Measurements from ENCODE around the gene KCNC3. TPM values are rescaled to one million over a fixed set of nuclear protein-coding genes. Genes with fewer than 3 reads are reported as not detected.

Gene KCNC3
- total and polyA plus RNA-seq, 2 donors (not counting 3 experiments of a cell fraction or from before 2014, with no cell fraction given) = 0.22 to 0.91 TPM

GRCh38 chr19:50377517-50377916 is 48.3 kb upstream of the KCNC3 start:
- POLR2A ChIA-PET = no interaction called here
- no peak for TF ChIP-seq POLR2AphosphoS5 (IDR thresholded peaks at IDR 0.05; ENCODE audit: insufficient read depth, low read depth, low read length)
- no peak for TF ChIP-seq CTCF (IDR thresholded peaks at IDR 0.05; ENCODE audit: extremely low read depth in 1 of 2, insufficient read depth in 1 of 2, low read depth in 1 of 2, low read length in 2 of 2)
- no peak for TF ChIP-seq JUN (IDR thresholded peaks at IDR 0.05; ENCODE audit: borderline replicate concordance, insufficient read depth, insufficient read length, low read depth)
- TF ChIP-seq MAX (IDR thresholded peaks at IDR 0.05; ENCODE audit: insufficient read depth, insufficient read length) = no peak
- no peak for TF ChIP-seq GATA2 (IDR thresholded peaks at IDR 0.05; ENCODE audit: insufficient read depth, insufficient read length, low read depth, low read length)
- TF ChIP-seq EZH2 (IDR thresholded peaks at IDR 0.05; ENCODE audit: borderline replicate concordance, low read depth, low read length, severe bottlenecking) = no peak
- TF ChIP-seq FOS (IDR thresholded peaks at IDR 0.05; ENCODE audit: borderline replicate concordance, insufficient read depth, low read length) = no peak
- no peak for TF ChIP-seq MYC (IDR thresholded peaks at IDR 0.05; ENCODE audit: low read depth, low read length)
- no peak for TF ChIP-seq POLR2A (IDR thresholded peaks at IDR 0.05; ENCODE audit: low read depth, low read length)
- Histone ChIP-seq H3K4me2 (ENCODE audit: insufficient read depth, low read length) (no peak overlapping the region), H4K20me1 (replicated peaks; ENCODE audit: control insufficient read depth, extremely low read depth, insufficient read depth, low read length) (no peaks in the 10 kb centered on the region), H3K36me3 (ENCODE audit: control insufficient read depth in 2 of 2, extremely low read depth in 1 of 2, insufficient read depth in 2 of 2, low read length in 2 of 2) (peaks cover 6 to 34% of the 10 kb centered on the region in 2 experiments), H3K9me3 (replicated peaks; ENCODE audit: control insufficient read depth, insufficient read depth, low read length) (no peaks in the 10 kb centered on the region), H3K4me1 (ENCODE audit: control insufficient read depth, extremely low read depth, insufficient read depth, low read length) (peaks cover 13% of the 10 kb centered on the region), H2AFZ (ENCODE audit: low read depth, low read length) (no peak overlapping the region), H3K79me2 (ENCODE audit: control insufficient read depth, insufficient read depth, low read length) (peaks cover 1% of the 10 kb centered on the region), H3K27me3 (ENCODE audit: control insufficient read depth in 2 of 2, insufficient read depth in 2 of 2, low read length in 2 of 2) (no peaks in the 10 kb centered on the region), H3K9me1 (replicated peaks; ENCODE audit: control insufficient read depth, extremely low read depth, insufficient read depth, low read length) (no peaks in the 10 kb centered on the region), H3K4me3 (replicated peaks in 1 of 3; ENCODE audit: insufficient read depth in 1 of 3, low read depth in 1 of 3, low read length in 3 of 3) (no peak overlapping the region), H3K9ac (replicated peaks; ENCODE audit: extremely low read depth, insufficient read depth, low read length) (no peak overlapping the region), H3K27ac (ENCODE audit: insufficient read depth, low read depth, low read length) (no peak overlapping the region)
- CTCF ChIA-PET = interaction anchor here (0.8 kb wide), 1 partner anchor 9 kb away, joined by 3 read pairs; no protein-coding TSS in a partner anchor
- DNase-seq (ENCODE audit: low read depth, low spot score) = no peak
- TSS peak; percentile 34 for BruUV-seq (replicated peaks)
- FAIRE-seq = no peak
- dilution Hi-C loops (cut with MboI; ENCODE audit: extremely low pct_ligation_motif_present, low sequenced_read_pairs) = no loop called here
- intact Hi-C loops (cut with micrococcal nuclease) = loop anchor here (2.0 kb wide), 3 partner anchors 53 to 347 kb away; partner anchors contain the start of gene JOSD2

Measured in endothelial cell of umbilical vein (primary cell).